Measurements from ENCODE around the gene FAM118A.

DNA sequence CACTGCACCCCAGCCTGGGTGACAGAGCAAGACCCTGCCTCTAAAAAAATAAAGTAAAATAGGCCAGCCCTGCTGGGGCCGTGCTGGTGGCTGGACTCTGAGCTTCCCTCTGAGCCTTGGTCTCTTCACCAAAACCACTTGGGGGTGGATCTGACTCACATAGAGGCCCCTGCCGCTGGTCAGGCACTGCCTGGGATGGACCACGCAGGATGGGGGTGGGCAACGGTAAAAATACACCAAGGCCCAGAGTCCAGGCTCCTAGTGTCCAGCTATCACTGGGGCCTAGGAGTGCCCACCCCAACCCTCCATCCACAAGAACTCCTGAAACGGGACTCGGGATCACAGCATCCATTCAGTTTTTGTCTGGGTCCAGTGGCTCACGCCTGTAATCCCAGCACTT lies 37.2 kb upstream of the FAM118A start:
- TF ChIP-seq POLR2A (IDR thresholded peaks at IDR 0.05): no peak
- TF ChIP-seq, protein P1, sequence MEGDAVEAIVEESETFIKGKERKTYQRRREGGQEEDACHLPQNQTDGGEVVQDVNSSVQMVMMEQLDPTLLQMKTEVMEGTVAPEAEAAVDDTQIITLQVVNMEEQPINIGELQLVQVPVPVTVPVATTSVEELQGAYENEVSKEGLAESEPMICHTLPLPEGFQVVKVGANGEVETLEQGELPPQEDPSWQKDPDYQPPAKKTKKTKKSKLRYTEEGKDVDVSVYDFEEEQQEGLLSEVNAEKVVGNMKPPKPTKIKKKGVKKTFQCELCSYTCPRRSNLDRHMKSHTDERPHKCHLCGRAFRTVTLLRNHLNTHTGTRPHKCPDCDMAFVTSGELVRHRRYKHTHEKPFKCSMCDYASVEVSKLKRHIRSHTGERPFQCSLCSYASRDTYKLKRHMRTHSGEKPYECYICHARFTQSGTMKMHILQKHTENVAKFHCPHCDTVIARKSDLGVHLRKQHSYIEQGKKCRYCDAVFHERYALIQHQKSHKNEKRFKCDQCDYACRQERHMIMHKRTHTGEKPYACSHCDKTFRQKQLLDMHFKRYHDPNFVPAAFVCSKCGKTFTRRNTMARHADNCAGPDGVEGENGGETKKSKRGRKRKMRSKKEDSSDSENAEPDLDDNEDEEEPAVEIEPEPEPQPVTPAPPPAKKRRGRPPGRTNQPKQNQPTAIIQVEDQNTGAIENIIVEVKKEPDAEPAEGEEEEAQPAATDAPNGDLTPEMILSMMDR (IDR thresholded peaks at IDR 0.05): no peak
